HL-60 (cell line): ENCODE results near the gene SCOC.

Source experiments
- GABPA ChIP-seq: IDR thresholded peaks from 2 replicates; pipeline ENCODE4 v1.6.1; 2012; ENCODE audit warnings: low read depth
- POLR2AphosphoS5 ChIP-seq: IDR thresholded peaks from 2 replicates; pipeline ENCODE4 v1.6.1; 2012; ENCODE audit warnings: low read depth
- TF ChIP-seq, protein P1 (sequence below): IDR thresholded peaks from one replicate; pipeline ENCODE4 v1.5.1; 2011; ENCODE audit warnings: low read length, control low read depth, inconsistent platforms; ENCODE audit not compliant: insufficient read depth
- TF ChIP-seq, protein P2 (sequence below): IDR thresholded peaks from 2 replicates; pipeline ENCODE4 v1.6.1; 2012; ENCODE audit warnings: low read depth; ENCODE audit not compliant: insufficient replicate concordance

DNA sequence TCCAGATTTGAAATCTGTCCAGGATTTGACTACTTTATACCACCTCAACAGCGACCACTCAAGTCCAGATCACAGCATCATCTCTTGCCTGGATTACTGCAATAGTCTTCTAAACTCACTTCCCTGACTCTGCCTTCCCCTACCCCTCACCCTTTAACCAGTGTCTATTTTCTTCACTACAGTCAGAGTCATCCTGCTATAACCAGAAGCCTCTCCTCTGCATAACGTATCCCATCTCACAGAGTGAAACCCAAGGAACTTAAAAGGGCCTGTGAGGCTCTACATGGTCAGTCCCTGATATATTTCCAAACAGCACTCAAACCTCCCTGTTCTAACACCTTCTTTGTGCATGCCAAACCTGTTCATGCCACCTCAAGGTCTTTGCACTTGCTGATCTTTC lies 40.7 kb upstream of the SCOC start:
- TF ChIP-seq, protein P1, sequence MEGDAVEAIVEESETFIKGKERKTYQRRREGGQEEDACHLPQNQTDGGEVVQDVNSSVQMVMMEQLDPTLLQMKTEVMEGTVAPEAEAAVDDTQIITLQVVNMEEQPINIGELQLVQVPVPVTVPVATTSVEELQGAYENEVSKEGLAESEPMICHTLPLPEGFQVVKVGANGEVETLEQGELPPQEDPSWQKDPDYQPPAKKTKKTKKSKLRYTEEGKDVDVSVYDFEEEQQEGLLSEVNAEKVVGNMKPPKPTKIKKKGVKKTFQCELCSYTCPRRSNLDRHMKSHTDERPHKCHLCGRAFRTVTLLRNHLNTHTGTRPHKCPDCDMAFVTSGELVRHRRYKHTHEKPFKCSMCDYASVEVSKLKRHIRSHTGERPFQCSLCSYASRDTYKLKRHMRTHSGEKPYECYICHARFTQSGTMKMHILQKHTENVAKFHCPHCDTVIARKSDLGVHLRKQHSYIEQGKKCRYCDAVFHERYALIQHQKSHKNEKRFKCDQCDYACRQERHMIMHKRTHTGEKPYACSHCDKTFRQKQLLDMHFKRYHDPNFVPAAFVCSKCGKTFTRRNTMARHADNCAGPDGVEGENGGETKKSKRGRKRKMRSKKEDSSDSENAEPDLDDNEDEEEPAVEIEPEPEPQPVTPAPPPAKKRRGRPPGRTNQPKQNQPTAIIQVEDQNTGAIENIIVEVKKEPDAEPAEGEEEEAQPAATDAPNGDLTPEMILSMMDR = no peak
- TF ChIP-seq, protein P2, sequence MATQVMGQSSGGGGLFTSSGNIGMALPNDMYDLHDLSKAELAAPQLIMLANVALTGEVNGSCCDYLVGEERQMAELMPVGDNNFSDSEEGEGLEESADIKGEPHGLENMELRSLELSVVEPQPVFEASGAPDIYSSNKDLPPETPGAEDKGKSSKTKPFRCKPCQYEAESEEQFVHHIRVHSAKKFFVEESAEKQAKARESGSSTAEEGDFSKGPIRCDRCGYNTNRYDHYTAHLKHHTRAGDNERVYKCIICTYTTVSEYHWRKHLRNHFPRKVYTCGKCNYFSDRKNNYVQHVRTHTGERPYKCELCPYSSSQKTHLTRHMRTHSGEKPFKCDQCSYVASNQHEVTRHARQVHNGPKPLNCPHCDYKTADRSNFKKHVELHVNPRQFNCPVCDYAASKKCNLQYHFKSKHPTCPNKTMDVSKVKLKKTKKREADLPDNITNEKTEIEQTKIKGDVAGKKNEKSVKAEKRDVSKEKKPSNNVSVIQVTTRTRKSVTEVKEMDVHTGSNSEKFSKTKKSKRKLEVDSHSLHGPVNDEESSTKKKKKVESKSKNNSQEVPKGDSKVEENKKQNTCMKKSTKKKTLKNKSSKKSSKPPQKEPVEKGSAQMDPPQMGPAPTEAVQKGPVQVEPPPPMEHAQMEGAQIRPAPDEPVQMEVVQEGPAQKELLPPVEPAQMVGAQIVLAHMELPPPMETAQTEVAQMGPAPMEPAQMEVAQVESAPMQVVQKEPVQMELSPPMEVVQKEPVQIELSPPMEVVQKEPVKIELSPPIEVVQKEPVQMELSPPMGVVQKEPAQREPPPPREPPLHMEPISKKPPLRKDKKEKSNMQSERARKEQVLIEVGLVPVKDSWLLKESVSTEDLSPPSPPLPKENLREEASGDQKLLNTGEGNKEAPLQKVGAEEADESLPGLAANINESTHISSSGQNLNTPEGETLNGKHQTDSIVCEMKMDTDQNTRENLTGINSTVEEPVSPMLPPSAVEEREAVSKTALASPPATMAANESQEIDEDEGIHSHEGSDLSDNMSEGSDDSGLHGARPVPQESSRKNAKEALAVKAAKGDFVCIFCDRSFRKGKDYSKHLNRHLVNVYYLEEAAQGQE = no peak
- TF ChIP-seq GABPA (no peak), POLR2AphosphoS5 (no peak)
